Stimulated activated CD4-positive, alpha-beta T cell treated with anti-CD3 and anti-CD28 coated beads, TNF-alpha, amount 100 ng/mL, for 48 hours (primary cell): ENCODE results near the gene CENPL.

Experiments used
- DNase-seq, 3 donors: peaks; one replicate each; pipeline ENCODE4 v3.0.0-alpha.2; 2020; ENCODE audit warnings: low read depth in 3 of 3

CENPL gene

DNA sequence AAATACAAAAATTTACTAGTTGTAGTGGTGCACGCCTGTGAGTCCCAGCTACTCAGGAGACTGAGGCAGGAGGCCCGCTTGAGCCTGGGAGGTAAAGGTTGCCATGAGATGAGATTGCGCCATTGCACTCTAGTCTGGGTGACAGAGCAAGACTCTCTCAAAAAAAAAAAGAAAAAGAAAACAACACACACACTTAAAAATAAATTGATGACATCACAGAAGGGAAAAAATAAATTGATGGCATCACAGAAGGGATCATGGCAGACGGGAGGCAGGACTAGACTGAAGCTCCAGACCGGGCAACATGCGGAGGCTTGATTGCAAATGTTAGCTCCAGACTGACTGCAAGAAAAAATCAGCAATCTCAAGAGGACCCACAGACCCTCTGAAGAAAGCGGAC is 66.6 kb downstream of the CENPL start:
- no peak for DNase-seq

DNA sequence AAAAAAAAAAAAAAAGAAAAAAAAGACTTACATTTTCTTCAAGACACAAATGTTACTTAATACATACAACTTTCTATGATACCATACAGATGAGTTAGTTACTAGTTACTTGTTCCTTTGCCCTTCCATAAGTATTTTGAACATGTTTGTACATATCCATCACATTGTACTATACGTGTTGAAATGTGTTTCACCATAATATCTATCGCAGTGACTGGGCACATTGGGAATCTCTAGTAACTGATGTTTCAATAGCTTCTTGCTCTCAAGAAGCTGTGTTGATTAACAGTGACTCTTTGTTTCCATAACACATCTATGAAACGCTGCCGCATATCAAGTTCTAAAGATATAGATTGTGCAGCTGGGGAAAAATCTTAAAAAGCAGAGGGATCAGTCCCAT is 67.0 kb downstream of the CENPL start:
- no peak for DNase-seq

GRCh38 chr1:173753830-173754229 is 70.9 kb downstream of the CENPL start:
- DNase-seq = no peak
